HCT116 (cell line): ENCODE measurements around the gene VHLL.

Experiments
- ATF3 ChIP-seq: IDR thresholded peaks from 2 replicates; pipeline ENCODE4 v1.6.1; 2012
- CTCF ChIP-seq, 3 experiments: fragments of 200-600 bp in 1 of 3; sonication (generic) in 1 of 3; IDR thresholded peaks in 2 of 3; conservative IDR thresholded peaks in 1 of 3; 2 replicates each; pipeline ENCODE4 v1.5.1; 2012 to 2017; ENCODE audit warnings: low read depth in 2 of 3, low read length in 2 of 3, antibody characterized with exemption in 1 of 3, borderline replicate concordance in 1 of 3, control low read depth in 1 of 3, mild to moderate bottlenecking in 1 of 3, mixed read lengths in 1 of 3, mixed run types in 1 of 3, moderate library complexity in 1 of 3; ENCODE audit not compliant: insufficient read depth in 1 of 3
- EZH2 ChIP-seq: fragments of 200-600 bp; sonication (generic); IDR thresholded peaks from 2 replicates; pipeline ENCODE4 v1.6.1; 2017; ENCODE audit warnings: antibody characterized with exemption, mixed run types
- FOSL1 ChIP-seq: IDR thresholded peaks from 2 replicates; pipeline ENCODE4 v1.6.1; 2012; ENCODE audit warnings: low read depth
- MAX ChIP-seq: IDR thresholded peaks from 2 replicates; pipeline ENCODE4 v1.6.1; 2012
- POLR2AphosphoS5 ChIP-seq: IDR thresholded peaks from 2 replicates; pipeline ENCODE4 v1.6.1; 2011; ENCODE audit warnings: mild to moderate bottlenecking, low read depth, low read length, moderate library complexity
- RAD21 ChIP-seq: IDR thresholded peaks from 2 replicates; pipeline ENCODE4 v1.6.1; 2012; ENCODE audit warnings: low read depth, mild to moderate bottlenecking
- ZBTB33 ChIP-seq: IDR thresholded peaks from 2 replicates; pipeline ENCODE4 v1.6.1; 2011; ENCODE audit warnings: mild to moderate bottlenecking, low read length, moderate library complexity; ENCODE audit not compliant: insufficient replicate concordance; ENCODE audit errors: extremely low read depth

- TF ChIP-seq POLR2AphosphoS5 (no peak), MAX (no peak), CTCF (IDR thresholded peaks at IDR 0.05 in 2 of 3, conservative IDR thresholded peaks at IDR 0.05 in 1 of 3; ENCODE audit: borderline replicate concordance in 1 of 3, insufficient read depth in 1 of 3, low read depth in 2 of 3, low read length in 2 of 3) (no peak), ATF3 (no peak), EZH2 (no peak), FOSL1 (no peak), RAD21 (no peak), ZBTB33 (no peak)
These were observed 11.9 kb upstream of the VHLL start for GRCh38 chr1:156310962-156311361.
